ENCODE data around the gene MGAM2.

MGAM2 gene

DNA sequence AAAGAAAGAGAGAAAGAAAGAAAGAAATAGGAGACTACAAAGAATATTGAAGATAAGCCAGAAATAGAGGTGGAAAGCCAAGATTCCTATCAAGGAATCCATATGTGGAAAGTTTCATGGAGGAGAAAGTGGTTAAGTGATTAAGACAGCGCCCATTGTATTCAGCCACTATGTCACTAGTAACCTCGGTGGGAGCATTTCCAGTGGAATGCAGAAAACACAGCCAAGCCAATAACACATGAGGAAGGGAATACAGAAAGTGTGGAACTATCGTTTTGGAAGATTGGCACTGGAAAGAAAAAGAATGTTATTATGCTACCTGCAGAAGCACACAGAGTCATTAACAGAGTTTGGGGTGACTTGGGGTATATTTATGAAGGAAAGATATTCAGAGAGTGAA lies 2.7 kb downstream of the MGAM2 start:
- H3K4me3 ChIP-seq (ENCODE audit: control insufficient read depth, low read depth, low read length), result no peak overlapping the region
- DNase-seq (ENCODE audit: low read depth), result no peak
- TF ChIP-seq, protein P1, sequence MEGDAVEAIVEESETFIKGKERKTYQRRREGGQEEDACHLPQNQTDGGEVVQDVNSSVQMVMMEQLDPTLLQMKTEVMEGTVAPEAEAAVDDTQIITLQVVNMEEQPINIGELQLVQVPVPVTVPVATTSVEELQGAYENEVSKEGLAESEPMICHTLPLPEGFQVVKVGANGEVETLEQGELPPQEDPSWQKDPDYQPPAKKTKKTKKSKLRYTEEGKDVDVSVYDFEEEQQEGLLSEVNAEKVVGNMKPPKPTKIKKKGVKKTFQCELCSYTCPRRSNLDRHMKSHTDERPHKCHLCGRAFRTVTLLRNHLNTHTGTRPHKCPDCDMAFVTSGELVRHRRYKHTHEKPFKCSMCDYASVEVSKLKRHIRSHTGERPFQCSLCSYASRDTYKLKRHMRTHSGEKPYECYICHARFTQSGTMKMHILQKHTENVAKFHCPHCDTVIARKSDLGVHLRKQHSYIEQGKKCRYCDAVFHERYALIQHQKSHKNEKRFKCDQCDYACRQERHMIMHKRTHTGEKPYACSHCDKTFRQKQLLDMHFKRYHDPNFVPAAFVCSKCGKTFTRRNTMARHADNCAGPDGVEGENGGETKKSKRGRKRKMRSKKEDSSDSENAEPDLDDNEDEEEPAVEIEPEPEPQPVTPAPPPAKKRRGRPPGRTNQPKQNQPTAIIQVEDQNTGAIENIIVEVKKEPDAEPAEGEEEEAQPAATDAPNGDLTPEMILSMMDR (conservative IDR thresholded peaks at IDR 0.05; ENCODE audit: control insufficient read depth, insufficient read depth, low read depth, low read length), result no peak

DNA sequence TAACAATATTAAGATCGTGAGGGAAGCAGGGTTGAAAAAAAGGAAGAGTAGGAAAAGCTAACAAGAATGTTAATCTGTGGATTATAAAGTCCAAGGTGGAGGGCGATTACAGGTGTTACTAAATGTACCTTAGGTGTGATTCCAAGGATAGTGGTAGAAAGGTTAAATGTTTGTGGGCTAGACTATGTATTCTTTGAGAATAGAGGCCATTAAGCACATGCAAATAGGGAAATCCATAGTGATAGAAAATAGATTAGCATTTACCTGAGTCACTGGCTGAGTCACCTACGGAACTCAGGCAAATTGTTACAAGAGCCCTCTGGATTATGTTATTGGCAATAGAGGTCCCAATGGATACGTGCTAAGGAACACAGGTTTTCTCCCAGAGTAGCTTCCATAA lies 9.0 kb downstream of the MGAM2 start:
- TF ChIP-seq, protein P1 (conservative IDR thresholded peaks at IDR 0.05; ENCODE audit: control insufficient read depth, insufficient read depth, low read depth, low read length), result no peak
- DNase-seq (ENCODE audit: low read depth), result no peak
- no peak overlapping the region for H3K4me3 ChIP-seq (ENCODE audit: control insufficient read depth, low read depth, low read length)

DNA sequence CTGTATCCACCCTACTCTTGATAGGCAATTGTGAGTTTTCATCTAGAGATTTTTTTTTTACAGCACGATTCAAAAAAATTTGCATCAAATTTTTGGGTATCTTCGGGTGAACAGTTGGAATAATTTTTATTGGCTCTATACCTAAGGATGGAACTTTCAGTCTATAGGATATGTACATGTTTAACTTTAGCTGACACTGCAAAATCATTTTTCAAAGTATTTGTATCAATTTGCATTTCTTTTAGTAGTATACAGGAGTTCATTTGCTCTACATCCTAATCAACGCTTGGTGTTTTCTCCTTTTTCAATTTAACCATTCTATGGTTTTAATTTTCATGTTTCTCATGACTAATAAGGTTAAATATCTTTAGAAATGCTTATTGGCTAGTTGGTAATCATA lies 11.7 kb downstream of the MGAM2 start:
- TF ChIP-seq, protein P1 (conservative IDR thresholded peaks at IDR 0.05; ENCODE audit: control insufficient read depth, insufficient read depth, low read depth, low read length), result no peak
- no peak for DNase-seq (ENCODE audit: low read depth)
- no peak overlapping the region for H3K4me3 ChIP-seq (ENCODE audit: control insufficient read depth, low read depth, low read length)

- TF ChIP-seq, protein P1 (conservative IDR thresholded peaks at IDR 0.05; ENCODE audit: control insufficient read depth, insufficient read depth, low read depth, low read length), result no peak
- H3K4me3 ChIP-seq (ENCODE audit: control insufficient read depth, low read depth, low read length), result no peak overlapping the region
- DNase-seq (ENCODE audit: low read depth), result no peak
Observed at GRCh38 chr7:142125256-142125955, 13.9 kb downstream of the MGAM2 start.

DNA sequence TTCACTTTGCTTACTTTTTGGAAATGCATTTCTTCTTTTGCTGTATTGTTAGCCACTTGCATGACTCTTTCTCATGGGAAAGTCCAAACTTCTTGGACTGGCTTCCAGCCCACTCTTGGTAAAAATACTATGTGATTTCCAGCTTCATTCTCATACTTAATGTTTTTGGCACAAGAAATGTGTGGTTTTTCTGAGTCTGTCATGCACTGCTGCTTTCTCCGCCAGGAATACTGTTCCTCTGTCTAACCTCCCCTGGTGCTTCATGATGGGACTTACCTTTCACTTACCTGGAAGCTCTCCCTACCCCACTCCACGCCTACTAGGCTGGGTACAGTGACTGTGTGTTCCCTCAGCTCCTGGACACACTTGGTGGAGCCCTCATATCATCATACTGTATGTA lies 18.7 kb downstream of the MGAM2 start:
- DNase-seq (ENCODE audit: low read depth), result no peak
- TF ChIP-seq, protein P1 (conservative IDR thresholded peaks at IDR 0.05; ENCODE audit: control insufficient read depth, insufficient read depth, low read depth, low read length), result no peak
- no peak overlapping the region for H3K4me3 ChIP-seq (ENCODE audit: control insufficient read depth, low read depth, low read length)

- no peak overlapping the region for H3K4me3 ChIP-seq (ENCODE audit: control insufficient read depth, low read depth, low read length)
- no peak for DNase-seq (ENCODE audit: low read depth)
- TF ChIP-seq, protein P1 (conservative IDR thresholded peaks at IDR 0.05; ENCODE audit: control insufficient read depth, insufficient read depth, low read depth, low read length), result no peak
Observed at GRCh38 chr7:142131439-142132185, 20.1 kb downstream of the MGAM2 start.
